Astrocyte (in vitro differentiated cells and primary cell): ENCODE results near the gene ADGRB3. TPM values are rescaled to one million over a fixed set of nuclear protein-coding genes. Genes with fewer than 3 reads are reported as not detected.

Experiments used
- DNase-seq: peaks from one replicate; pipeline ENCODE4 v3.0.0-alpha.2; 2010; ENCODE audit warnings: low read depth
- FAIRE-seq: peaks from 2 replicates; lab custom pipeline; 2011; peaks lifted over from hg19 to GRCh38; lab: Jason Lieb, UNC
- H2AFZ ChIP-seq: 2 replicates; pipeline ENCODE4 v1.6.0; 2012; ENCODE audit warnings: low read depth, low read length, inconsistent platforms
- H3K27ac ChIP-seq: 2 replicates; pipeline ENCODE4 v1.5.1; 2011; ENCODE audit warnings: low read depth, low read length, inconsistent platforms
- H3K27me3 ChIP-seq: 2 replicates; pipeline ENCODE4 v1.6.0; 2011; ENCODE audit warnings: low read length, inconsistent platforms; ENCODE audit not compliant: insufficient read depth
- H3K36me3 ChIP-seq: 2 replicates; pipeline ENCODE4 v1.5.1; 2011; ENCODE audit warnings: low read length, inconsistent platforms; ENCODE audit not compliant: insufficient read depth
- H3K4me1 ChIP-seq: 2 replicates; pipeline ENCODE4 v1.5.1; 2011; ENCODE audit warnings: low read length, inconsistent platforms; ENCODE audit not compliant: insufficient read depth
- H3K4me2 ChIP-seq: 2 replicates; pipeline ENCODE4 v1.6.0; 2012; ENCODE audit warnings: low read length, inconsistent platforms
- H3K4me3 ChIP-seq: 2 replicates; pipeline ENCODE4 v1.5.1; 2011; ENCODE audit warnings: low read depth, mild to moderate bottlenecking, low read length, inconsistent platforms; ENCODE audit not compliant: insufficient read depth
- H3K79me2 ChIP-seq: 2 replicates; pipeline ENCODE4 v1.6.0; 2012; ENCODE audit warnings: mild to moderate bottlenecking, low read length, inconsistent platforms; ENCODE audit not compliant: insufficient read depth
- H3K9ac ChIP-seq: 2 replicates; pipeline ENCODE4 v1.6.0; 2012; ENCODE audit warnings: mild to moderate bottlenecking, low read length, inconsistent platforms
- H3K9me3 ChIP-seq: 2 replicates; pipeline ENCODE4 v1.5.1; 2012; ENCODE audit warnings: low read depth, mild to moderate bottlenecking, low read length, inconsistent platforms; ENCODE audit not compliant: insufficient read depth
- H4K20me1 ChIP-seq: 2 replicates; pipeline ENCODE4 v1.6.0; 2012; ENCODE audit warnings: low read length, inconsistent platforms; ENCODE audit not compliant: insufficient read depth
- H3K27ac Mint-ChIP-seq: one replicate; pipeline ENCODE4 v1.8.0; 2021; ENCODE audit warnings: mild to moderate bottlenecking, mixed read lengths; ENCODE audit not compliant: unreplicated experiment
- H3K27me3 Mint-ChIP-seq: one replicate; pipeline ENCODE4 v1.8.0; 2021; ENCODE audit warnings: low read depth, mixed read lengths; ENCODE audit not compliant: unreplicated experiment
- H3K36me3 Mint-ChIP-seq: one replicate; pipeline ENCODE4 v1.8.0; 2021; ENCODE audit warnings: low read depth, mixed read lengths; ENCODE audit not compliant: unreplicated experiment
- H3K4me1 Mint-ChIP-seq: one replicate; pipeline ENCODE4 v1.8.0; 2021; ENCODE audit warnings: low read depth, mixed read lengths; ENCODE audit not compliant: unreplicated experiment
- H3K4me3 Mint-ChIP-seq: one replicate; pipeline ENCODE4 v1.8.0; 2021; ENCODE audit warnings: mild to moderate bottlenecking, moderate library complexity, mixed read lengths; ENCODE audit not compliant: unreplicated experiment
- H3K9me3 Mint-ChIP-seq: one replicate; pipeline ENCODE4 v1.8.0; 2021; ENCODE audit warnings: mild to moderate bottlenecking, mixed read lengths; ENCODE audit not compliant: unreplicated experiment
- CTCF ChIP-seq: IDR thresholded peaks from 2 replicates; pipeline ENCODE4 v1.5.1; 2011; ENCODE audit warnings: low read depth, mild to moderate bottlenecking, inconsistent platforms, low read length, moderate library complexity; ENCODE audit not compliant: insufficient read depth
- EZH2 ChIP-seq: IDR thresholded peaks from 2 replicates; pipeline ENCODE4 v1.6.1; 2012; ENCODE audit warnings: mild to moderate bottlenecking, low read length, inconsistent platforms; ENCODE audit not compliant: insufficient read depth
- total RNA-seq: library from RNA; stranded (reverse); gene quantifications from 2 replicates; pipeline ENCODE4 v1.2.1, GENCODE V29; 2021

The ADGRB3 gene
- total RNA-seq, 1 donor from 2014 or later: 0.77 TPM

- FAIRE-seq: no peak
- peaks cover 19% of the 10 kb centered on the region for H3K4me1 Mint-ChIP-seq
- no peak overlapping the region for H3K9ac ChIP-seq
Observed at GRCh38 chr6:68652117-68652536, 17.0 kb downstream of the ADGRB3 start.

DNA sequence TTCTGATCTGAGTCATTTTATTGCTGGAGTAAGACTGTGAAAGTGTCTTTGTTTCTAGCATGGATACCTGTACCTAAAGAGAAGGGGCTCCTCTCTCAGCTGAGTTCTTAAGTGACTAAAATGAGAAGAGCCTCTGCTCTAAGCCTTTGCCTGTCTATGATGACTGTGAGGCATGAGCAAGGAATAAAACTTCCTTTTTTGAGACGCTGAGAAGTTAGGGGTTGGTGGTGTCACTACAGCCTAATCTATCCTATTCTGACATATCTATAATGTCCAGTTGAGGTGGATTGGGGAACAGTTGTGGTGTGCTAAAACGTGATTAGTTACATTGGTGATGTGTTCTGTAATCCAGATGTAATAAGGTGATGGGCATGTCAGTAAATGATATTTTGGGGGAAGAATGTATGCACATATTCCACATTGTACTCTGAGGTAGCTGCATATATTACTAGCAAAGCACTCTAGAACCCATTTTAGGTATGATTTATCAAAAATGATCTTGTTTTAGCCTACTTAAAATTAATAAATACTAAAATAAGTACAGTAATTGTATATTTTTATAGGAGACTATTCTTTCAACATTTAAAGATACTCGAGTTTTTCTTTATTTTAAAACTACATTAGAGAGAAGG is 18.1 kb downstream of the ADGRB3 start:
- Mint-ChIP-seq H3K27me3 (no peaks in the 10 kb centered on the region), H3K36me3 (no peaks in the 10 kb centered on the region), H3K4me3 (no peak overlapping the region), H3K4me1 (peaks cover 19% of the 10 kb centered on the region), H3K9me3 (no peaks in the 10 kb centered on the region), H3K27ac (no peak overlapping the region)
- Histone ChIP-seq H4K20me1 (no peaks in the 10 kb centered on the region), H3K27me3 (peaks cover 5% of the 10 kb centered on the region), H3K4me1 (peaks cover 11% of the 10 kb centered on the region), H3K9me3 (no peaks in the 10 kb centered on the region), H3K4me3 (no peak overlapping the region), H2AFZ (no peak overlapping the region), H3K27ac (no peak overlapping the region), H3K36me3 (no peaks in the 10 kb centered on the region), H3K79me2 (no peaks in the 10 kb centered on the region), H3K9ac (no peak overlapping the region), H3K4me2 (no peak overlapping the region)
- FAIRE-seq (no peak), DNase-seq (no peak)
- TF ChIP-seq EZH2 (no peak), CTCF (no peak)

More at GRCh38 chr6:68652117-68652536, 17.0 kb downstream of the ADGRB3 start:
- no peaks in the 10 kb centered on the region for H3K36me3 ChIP-seq
- H4K20me1 ChIP-seq: no peaks in the 10 kb centered on the region
- H3K4me1 ChIP-seq: peaks cover 11% of the 10 kb centered on the region
- H3K4me3 ChIP-seq: no peak overlapping the region
- H3K9me3 ChIP-seq: no peaks in the 10 kb centered on the region
- Mint-ChIP-seq H3K36me3 (no peaks in the 10 kb centered on the region), H3K9me3 (no peaks in the 10 kb centered on the region), H3K4me3 (no peak overlapping the region), H3K27me3 (no peaks in the 10 kb centered on the region), H3K27ac (no peak overlapping the region)
- no peak for DNase-seq
- no peak for TF ChIP-seq EZH2
- TF ChIP-seq CTCF: no peak
- no peak overlapping the region for H2AFZ ChIP-seq
- no peak overlapping the region for H3K4me2 ChIP-seq
- H3K27ac ChIP-seq: no peak overlapping the region
- peaks cover 5% of the 10 kb centered on the region for H3K27me3 ChIP-seq
- no peaks in the 10 kb centered on the region for H3K79me2 ChIP-seq

DNA sequence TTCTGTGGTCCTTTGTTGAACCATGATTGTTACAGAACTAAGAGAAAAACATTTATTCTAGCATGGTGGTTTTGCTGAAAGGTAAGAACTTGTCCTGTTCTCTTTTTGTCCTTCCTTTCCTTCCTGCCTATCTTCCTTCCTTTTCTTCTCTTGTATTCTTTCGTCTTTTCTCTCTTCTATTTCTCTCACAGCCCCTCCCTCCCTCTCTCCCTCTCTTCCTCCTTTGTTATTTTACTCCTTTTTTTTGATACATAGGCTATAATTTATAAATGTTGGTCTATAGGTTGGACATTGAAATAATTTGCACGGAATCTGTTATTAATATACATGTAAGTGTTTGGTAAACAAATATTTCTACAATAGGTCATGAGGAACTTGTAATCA is 18.6 kb downstream of the ADGRB3 start:
- no peaks in the 10 kb centered on the region for H3K9me3 Mint-ChIP-seq
- no peak overlapping the region for H3K27ac Mint-ChIP-seq
- no peak overlapping the region for H3K4me3 ChIP-seq
- no peaks in the 10 kb centered on the region for H4K20me1 ChIP-seq
- no peak for DNase-seq
- H3K4me1 Mint-ChIP-seq: peaks cover 19% of the 10 kb centered on the region
- peaks cover 5% of the 10 kb centered on the region for H3K27me3 ChIP-seq
- no peak overlapping the region for H3K9ac ChIP-seq
- H3K9me3 ChIP-seq: no peaks in the 10 kb centered on the region
- no peak overlapping the region for H3K27ac ChIP-seq
- no peaks in the 10 kb centered on the region for H3K79me2 ChIP-seq
- no peak overlapping the region for H3K4me3 Mint-ChIP-seq
- no peaks in the 10 kb centered on the region for H3K27me3 Mint-ChIP-seq
- H3K36me3 ChIP-seq: no peaks in the 10 kb centered on the region
- TF ChIP-seq EZH2: no peak
- no peak for TF ChIP-seq CTCF
- H3K4me1 ChIP-seq: peaks cover 11% of the 10 kb centered on the region
- no peak for FAIRE-seq
- no peak overlapping the region for H2AFZ ChIP-seq
- H3K4me2 ChIP-seq: no peak overlapping the region
- H3K36me3 Mint-ChIP-seq: no peaks in the 10 kb centered on the region
